ENCODE results near the gene PRMT3. TPM values are rescaled to one million over a fixed set of nuclear protein-coding genes. Genes with fewer than 3 reads are reported as not detected.

The PRMT3 gene
- total and polyA plus RNA-seq, 2 of the 13 experiments (the other 11 are each of a cell fraction or from before 2014, with no cell fraction given): 9.1 to 27.7 TPM

- Histone ChIP-seq H3K4me1 (ENCODE audit: insufficient read depth, low read length) (no peaks in the 10 kb centered on the region), H4K20me1 (ENCODE audit: insufficient read depth, low read length) (no peaks in the 10 kb centered on the region), H2AFZ (ENCODE audit: low read length) (no peak overlapping the region), H3K9ac (ENCODE audit: insufficient read depth, low read depth, low read length) (no peak overlapping the region), H3K27me3 (ENCODE audit: control insufficient read depth in 1 of 2, insufficient read depth in 2 of 2, low read length in 2 of 2) (0 out of 5 replicates have a peak, but pooled peaks cover 0 to 4% of the 10 kb centered on the region in 2 experiments), H3K4me2 (ENCODE audit: low read depth, low read length) (no peak overlapping the region), H3K36me3 (replicated peaks in 1 of 2; ENCODE audit: control insufficient read depth in 1 of 2, insufficient read depth in 2 of 2, low read length in 2 of 2) (no peaks in the 10 kb centered on the region), H3K79me2 (ENCODE audit: insufficient read depth, low read length) (no peaks in the 10 kb centered on the region), H3K9me3 (ENCODE audit: low read length) (no peaks in the 10 kb centered on the region), H3K27ac (ENCODE audit: extremely low read length, insufficient read depth, low read length) (no peak overlapping the region), H3K4me3 (replicated peaks in 1 of 3; ENCODE audit: insufficient read depth in 1 of 3, low read depth in 2 of 3, low read length in 3 of 3) (no peak overlapping the region)
- ChIA-PET CTCF (ENCODE audit: low intra/inter-chr PET ratio, low total read pairs) (no interaction called here), POLR2A (no interaction called here)
- DNase-seq (ENCODE audit: low spot score) (no peak), ATAC-seq (no peak), FAIRE-seq (no peak)
- 4% methylated on average over 2 of the region's 2 CpGs for WGBS (ENCODE audit: low lambda C conversion rate)
- in situ Hi-C loops (cut with HindIII; ENCODE audit: extremely low pct_ligation_motif_present, low pct_unique_long_range_greater_than_20kb) (no loop called here), intact Hi-C loops (cut with micrococcal nuclease; ENCODE audit: unreplicated experiment) (no loop called here)
- BruUV-seq (replicated peaks): no TSS peak
- TF ChIP-seq DMAP1 (CRISPR knock-in tag; IDR thresholded peaks at IDR 0.05) (no peak), ZBTB3 (CRISPR knock-in tag; IDR thresholded peaks at IDR 0.05; ENCODE audit: borderline replicate concordance, low read depth) (no peak), ZNF660 (CRISPR knock-in tag; IDR thresholded peaks at IDR 0.05; ENCODE audit: borderline replicate concordance, low read depth) (no peak), ZNF557 (CRISPR knock-in tag; IDR thresholded peaks at IDR 0.05) (no peak), ZSCAN12 (CRISPR knock-in tag; IDR thresholded peaks at IDR 0.05) (no peak), TOPORS (CRISPR knock-in tag; IDR thresholded peaks at IDR 0.05) (no peak), ATF7-NPFF (CRISPR knock-in tag; IDR thresholded peaks at IDR 0.05; ENCODE audit: low read depth) (no peak), ZNF414 (CRISPR knock-in tag; IDR thresholded peaks at IDR 0.05) (no peak), TMF1 (CRISPR knock-in tag; IDR thresholded peaks at IDR 0.05; ENCODE audit: low read depth) (no peak), CENPBD1 (CRISPR knock-in tag; IDR thresholded peaks at IDR 0.05; ENCODE audit: borderline replicate concordance, low read depth) (no peak), THYN1 (CRISPR knock-in tag; IDR thresholded peaks at IDR 0.05; ENCODE audit: borderline replicate concordance, low read depth) (no peak)
Observed at GRCh38 chr11:20541503-20541902, 154.0 kb downstream of the PRMT3 start.
